ENCODE data around the gene NPIPB6.

DNA sequence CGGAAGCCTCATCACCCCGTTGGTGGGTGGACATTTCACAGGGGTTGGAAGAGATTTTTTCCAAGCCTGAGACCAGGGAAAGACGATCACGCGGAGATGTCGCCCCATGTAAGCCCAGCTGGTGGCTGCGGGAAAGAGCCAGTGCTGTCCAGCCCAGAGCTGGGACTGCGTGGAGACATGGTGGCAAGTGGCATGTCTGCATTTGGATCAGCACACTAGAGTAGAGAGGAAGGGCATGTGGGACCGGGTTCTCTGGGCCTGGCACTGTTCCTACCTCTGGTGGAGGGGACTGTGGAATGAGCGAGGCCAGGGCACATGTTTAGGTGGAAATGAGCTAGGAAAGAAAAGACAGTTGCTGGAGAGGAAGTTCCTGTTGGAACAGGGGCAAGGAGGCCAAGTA is 51.0 kb downstream of the NPIPB6 start:
- TF ChIP-seq, protein P1, sequence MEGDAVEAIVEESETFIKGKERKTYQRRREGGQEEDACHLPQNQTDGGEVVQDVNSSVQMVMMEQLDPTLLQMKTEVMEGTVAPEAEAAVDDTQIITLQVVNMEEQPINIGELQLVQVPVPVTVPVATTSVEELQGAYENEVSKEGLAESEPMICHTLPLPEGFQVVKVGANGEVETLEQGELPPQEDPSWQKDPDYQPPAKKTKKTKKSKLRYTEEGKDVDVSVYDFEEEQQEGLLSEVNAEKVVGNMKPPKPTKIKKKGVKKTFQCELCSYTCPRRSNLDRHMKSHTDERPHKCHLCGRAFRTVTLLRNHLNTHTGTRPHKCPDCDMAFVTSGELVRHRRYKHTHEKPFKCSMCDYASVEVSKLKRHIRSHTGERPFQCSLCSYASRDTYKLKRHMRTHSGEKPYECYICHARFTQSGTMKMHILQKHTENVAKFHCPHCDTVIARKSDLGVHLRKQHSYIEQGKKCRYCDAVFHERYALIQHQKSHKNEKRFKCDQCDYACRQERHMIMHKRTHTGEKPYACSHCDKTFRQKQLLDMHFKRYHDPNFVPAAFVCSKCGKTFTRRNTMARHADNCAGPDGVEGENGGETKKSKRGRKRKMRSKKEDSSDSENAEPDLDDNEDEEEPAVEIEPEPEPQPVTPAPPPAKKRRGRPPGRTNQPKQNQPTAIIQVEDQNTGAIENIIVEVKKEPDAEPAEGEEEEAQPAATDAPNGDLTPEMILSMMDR (IDR thresholded peaks at IDR 0.05) = no peak
- no peak for TF ChIP-seq EP300 (IDR thresholded peaks at IDR 0.05)

Data from ovary (tissue), 3 donors.